HG03108 (cell line): ENCODE data around the gene SBNO1.
A peak's percentile ranks its signal among the peaks of the same experiment; 100 is the strongest.

Experiments used
- ATAC-seq: cut with Tn5 transposase; IDR thresholded peaks from one replicate; pipeline ENCODE4 v1.9.1; 2021; ENCODE audit warnings: moderate library complexity; ENCODE audit not compliant: unreplicated experiment

Gene SBNO1

DNA sequence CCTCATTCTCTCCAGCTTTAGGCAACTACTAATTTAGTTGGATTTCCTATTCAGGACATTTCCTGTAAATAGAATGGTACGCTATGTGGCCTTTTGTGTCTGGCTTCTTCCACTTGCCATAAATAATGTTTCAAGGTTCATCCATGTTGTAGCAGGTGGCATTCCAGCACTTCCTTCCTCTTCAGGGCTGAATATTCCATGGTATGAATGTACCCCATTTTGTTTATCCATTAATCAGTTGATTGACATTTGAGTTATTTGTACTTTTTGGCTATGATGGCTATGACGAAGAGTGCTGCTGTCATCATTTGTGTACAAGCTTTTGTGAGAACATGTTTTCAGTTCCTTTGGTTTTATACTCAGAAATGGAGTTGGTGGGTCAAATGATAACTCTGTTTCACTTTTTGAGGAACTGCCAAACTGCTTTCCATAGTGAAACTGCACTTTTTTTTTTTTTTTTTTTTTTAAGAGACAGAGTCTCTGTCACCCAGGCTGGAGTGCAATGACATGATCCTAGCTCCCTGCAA lies 86.5 kb downstream of the SBNO1 start:
- peak; percentile 92 for ATAC-seq

DNA sequence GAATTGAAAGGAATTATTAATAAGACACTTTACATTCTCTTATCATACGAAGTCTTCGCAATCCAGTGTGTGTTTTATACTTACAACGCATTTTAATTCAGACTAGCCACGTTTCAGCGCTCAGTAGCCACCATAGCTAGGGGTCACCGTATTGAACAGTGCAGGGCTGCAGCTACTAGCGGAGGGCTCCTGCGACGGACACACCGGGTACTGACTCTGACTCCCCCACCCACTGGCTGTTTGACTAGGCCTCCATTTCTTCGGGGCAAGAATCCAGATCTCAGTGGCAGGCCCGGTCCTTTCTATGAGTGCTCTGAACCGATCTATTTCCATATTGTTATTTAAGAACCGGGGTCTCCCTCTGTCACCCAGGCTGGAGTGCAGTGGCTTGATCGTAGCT lies 91.5 kb downstream of the SBNO1 start:
- ATAC-seq: no peak

DNA sequence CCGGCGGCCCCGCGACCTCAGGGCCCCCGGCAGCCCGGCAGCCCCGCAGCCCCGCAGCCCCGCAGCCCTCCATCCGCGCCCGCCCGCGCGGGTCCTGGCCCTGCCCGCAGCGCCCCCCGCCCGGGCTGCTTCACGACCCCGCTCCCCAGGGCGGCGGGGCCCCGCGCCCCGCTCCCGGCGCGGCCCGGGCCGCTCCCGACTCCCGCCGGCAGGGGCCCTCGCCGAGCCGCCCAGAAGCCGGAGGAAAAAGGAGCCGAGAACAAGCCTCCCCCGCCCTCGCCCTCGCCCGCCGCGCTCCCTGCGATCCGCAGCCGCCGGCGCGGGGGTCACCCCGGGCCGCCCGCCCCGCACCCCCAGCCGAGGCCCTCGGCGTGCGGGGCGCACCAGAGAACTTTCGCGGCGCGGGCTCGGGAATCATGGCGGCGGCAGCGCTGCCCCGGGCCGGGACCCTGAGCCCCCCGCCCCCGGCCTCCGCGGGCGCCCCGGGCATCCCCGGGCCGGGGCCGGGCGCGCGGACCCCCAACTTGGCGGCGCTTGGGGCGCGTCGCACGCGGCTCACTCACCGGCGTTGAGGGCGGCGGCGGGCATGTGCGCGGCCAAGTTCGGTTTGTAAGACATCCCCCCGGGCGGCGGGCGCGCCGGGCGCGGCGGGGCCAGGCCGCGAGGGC lies 93.5 kb downstream of the SBNO1 start:
- ATAC-seq: peak; percentile 49

DNA sequence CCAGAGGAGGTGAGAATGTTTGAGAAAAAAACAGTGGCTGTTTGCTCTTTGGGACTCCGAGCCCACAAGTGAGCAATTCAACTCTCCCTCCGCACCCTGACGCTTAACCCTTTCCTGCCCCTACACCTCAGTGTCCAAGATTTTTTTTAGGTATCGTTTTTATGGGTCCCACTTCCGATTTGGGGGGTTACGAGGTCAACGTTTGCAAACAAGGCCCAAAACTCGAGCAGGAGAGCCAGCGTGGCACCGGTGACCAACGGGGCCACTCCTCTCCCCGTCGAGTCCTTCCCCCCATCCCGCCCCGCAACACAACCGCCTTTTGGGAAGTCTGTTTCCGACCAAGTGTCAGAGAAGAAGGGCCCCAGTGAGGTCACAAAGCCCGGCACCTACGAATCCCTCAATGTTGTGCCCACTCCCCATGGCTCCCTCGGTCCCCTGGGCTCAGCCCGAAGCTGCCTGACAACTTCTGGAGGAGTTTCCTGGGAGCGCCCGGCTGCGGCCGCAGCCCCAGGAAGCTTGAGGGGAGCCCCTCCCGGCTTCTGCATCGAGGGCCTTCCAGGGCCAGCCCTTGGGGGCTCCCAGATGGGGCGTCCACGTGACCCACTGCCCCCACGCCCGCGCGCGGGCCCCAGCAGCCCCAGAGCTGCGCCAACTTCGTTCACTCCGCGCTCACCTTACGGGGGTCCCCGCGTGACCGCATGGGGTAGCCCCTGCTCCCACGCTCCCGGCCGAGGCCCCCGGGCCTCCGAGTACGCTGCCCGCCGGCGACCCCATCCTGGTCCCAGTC lies 94.2 kb downstream of the SBNO1 start:
- no peak for ATAC-seq

DNA sequence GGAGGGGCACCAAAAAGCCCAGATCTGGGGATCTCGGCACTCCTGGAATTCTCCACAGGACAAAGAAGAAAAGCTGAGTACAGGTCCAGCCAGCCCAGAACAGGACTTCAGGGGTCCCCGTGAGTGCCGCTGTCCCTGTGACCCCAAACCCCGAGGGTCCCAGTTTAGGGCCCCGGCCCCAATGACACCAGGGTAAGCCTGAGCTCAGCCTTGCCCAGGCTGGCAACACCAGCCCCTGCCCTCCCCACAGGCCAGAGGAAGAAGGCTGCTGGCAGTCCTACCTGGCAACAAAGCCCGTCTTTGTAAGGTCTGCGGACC lies 94.8 kb downstream of the SBNO1 start:
- no peak for ATAC-seq

DNA sequence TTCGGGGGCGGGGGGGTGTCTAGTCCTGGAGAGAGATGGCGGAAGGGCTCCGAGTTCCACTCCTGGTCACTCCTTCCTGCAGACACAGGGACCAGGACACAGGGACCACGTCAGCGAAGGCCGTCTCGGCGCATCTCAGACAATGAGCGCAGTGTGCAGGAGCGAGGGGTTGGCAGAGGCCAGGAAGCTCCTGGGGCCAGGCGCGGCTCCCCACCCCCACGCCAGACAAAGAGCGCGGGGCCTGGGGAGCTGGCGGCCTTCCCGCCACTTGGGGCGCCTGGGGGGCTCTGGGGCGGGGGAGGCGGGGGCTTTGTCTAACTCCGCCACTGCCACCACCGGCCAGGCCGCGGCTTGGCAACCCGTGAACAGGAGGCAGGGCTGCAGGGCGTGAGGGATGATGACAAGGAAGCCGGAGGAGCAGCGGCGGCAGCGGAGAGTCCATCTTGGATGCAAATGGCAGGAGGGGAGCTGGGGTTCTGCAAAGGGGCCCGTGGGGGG lies 95.2 kb downstream of the SBNO1 start:
- no peak for ATAC-seq

DNA sequence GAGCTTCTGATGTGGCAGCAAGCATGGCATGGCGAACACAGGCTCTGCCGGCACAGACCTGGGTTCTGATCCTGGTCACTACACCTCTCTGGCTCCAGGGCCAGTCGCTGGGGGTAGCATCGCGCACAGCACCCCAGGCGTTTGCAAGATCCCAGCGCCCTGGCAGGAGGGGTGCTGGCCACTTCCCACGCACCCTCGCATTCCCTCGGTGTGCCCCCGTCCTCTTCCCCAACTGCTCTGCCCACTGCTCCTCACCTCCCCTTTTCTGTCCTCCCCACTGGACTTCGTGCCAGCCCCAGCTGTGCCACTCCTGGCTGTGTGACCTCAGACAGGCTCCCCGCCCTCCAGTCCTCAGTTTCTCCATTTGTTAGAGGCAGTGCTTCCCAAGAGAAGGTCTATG lies 95.8 kb downstream of the SBNO1 start:
- ATAC-seq: no peak

DNA sequence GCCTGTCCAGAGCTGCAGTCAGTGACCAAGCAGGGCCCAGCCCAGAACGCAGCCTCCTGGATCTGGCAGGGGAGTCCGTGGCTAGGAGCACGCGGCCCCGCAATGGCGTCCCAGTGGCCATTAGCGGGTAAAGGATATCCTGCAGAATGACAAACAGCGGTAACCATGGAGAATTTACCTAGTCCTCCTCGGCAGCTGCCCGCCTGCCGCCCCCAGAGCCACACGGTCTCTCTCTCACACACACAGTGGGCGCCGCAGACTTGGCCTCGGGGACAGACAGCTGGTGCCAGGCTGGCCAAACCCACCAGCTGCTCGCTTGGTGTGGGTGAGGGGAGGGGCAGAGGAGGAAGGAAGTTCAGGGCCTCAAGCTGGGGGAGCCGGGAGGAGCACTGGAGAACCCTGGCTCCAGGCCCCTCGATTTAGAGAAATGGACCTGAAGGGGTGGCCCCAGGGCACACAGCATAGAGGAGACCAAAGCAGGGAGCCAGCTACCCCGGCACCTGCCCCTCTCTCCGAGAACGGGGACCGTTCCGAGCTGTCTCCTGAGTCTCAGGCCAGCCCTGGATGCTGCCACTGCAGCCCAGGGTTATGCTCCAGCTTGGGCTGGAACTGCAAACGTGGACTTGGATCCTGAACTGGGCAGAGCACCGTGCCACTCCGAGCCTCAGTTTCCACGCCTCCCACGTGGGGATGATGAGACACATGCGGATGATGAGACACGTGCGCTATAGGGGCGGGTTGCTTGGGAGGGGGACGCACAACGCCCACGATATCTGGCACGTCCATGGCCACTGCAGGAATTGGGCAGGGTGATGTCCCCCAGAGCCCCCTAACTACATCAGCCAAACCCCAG lies 96.4 kb downstream of the SBNO1 start:
- no peak for ATAC-seq

DNA sequence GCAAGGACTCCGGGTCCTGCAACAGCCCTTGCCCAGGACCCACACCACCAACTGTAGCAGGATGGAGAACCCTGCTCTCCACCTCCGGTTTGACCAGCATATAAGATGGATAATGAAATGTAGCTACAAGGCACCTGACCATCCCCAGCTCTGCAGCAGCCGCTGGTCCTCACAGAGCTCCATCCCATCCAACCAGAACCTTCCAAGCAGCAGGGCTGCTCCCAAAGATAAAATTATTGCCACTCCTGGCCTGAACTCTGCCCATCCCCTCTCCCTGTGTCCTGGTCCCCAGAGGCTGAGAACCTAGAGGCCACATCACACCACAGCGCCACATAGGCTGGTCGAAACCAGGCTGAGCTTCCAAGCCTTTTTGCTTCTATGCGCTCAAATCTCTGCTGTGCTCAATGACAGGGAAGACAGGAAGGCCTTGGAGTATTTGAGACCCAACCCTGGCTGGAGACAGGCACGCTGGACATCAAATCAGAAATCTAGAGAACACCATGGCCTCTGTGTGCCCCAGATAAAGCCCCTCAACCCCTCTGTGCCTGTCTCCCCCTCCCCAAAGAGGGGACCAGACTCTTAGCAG lies 97.2 kb downstream of the SBNO1 start:
- no peak for ATAC-seq

DNA sequence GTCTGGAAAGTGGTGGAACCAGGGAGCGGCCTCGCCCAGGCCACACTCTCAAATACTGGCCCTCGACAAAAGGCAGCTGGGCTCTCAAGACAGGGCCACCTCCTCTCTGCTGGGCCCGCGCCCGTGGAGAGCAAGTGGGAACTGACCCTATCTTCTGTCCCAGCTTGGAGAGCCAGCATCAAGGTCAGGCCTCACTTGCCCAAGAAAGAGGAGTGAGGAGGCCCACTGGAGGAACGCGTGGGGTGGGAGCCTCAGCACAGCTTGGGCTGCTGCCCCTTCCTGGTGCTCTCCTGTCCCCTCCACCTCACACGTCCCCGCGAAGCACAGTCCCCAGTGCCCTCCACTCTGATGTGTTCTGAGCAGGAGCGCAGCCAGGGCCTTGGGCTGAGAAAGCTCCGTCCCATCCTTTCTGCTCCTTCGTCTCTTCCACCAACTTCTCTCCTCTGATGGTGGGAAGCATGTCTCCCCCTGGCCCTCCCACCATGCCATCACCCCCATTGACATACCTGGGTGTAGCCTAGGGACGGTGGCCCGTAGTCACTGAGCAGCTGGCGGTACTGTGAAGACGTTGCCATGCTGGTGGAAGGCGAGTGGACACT lies 97.9 kb downstream of the SBNO1 start:
- ATAC-seq: no peak

DNA sequence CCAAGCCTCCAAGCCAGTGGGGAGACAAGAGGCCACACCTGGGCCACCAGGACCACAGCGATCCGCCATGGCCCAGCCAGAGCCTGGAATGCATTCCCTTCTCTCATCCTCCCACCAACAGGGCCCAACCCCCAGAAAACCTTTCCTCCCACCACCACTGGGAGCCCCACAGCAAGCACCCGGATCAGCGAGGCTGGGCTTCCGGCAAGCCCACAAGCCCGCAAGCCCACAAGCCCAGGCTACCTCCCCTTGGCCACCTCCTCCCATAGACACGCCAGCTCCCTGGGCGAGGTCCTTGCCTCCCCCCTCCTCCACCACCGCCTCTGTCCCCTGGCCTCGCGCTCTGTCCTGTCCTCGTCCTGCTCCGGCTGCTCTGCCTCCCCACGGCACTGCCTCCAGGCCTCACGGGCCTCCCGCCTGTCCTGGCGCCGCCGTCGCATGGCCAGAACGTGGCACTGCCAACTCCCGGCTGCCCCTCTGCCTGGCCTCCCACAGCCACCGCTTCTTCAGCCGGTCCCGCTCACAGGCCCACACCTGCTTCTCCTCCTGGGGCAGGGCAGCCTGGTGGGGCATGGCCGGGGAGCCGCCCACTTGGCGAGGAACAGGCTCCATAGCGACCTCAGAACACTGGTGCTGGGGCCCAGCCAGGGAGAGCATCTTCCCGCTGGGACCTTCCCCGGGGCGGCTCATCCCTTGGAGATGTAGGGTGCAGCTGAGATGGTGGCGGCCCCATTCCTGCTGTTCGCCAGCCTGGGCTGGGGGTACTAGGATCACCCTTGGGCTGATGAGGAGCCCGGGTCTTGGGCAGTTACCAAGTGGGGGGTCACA lies 98.6 kb downstream of the SBNO1 start:
- no peak for ATAC-seq

DNA sequence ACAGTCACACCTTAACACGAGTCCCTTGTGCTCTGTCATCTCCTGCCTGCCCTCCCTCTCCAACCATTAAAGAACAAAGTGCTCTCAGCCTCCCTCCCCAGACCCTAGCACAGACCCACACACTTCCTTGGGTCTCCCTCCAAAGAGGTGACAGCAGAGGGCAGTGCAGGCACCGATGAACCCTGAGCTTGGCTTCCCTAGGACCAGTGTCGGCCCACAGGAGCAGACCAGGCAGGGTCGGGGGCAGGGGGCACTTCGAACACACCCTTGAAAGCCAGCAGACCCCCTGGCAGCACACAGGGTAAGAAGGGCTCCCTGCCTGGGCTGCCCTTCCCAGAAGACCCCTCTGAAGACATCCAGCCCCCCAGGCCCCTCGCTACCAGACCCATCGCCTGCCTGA lies 100.0 kb downstream of the SBNO1 start:
- no peak for ATAC-seq

DNA sequence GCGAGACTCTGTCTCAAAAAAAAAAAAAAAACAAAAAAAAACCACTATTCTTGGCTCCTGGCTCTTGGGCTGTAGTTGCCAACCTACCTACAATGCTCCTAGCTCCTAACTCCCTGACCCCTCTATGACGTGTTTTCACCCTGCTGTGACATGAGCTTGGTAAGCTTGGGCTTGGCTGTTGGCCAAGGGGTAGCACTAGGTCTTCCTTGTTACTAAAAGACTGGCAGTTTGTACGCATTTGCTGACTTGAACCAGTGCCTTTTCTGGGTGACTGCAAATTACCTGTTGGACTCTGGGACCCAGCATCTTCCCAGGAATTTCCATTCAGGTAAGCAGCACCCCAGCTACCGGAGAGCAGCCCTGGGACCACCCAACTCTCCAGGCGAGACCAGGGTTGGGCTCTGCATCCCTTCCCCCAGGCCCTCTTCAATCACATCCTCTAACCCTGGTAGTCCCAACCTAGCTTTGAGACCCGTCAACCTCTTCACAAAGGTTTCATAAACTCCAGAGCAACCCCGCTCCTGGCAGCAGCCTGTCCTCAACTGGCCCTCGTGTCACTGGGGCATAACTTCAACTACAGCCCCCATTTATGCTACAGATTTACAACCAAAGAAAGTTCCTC lies 101.3 kb downstream of the SBNO1 start:
- ATAC-seq: no peak

DNA sequence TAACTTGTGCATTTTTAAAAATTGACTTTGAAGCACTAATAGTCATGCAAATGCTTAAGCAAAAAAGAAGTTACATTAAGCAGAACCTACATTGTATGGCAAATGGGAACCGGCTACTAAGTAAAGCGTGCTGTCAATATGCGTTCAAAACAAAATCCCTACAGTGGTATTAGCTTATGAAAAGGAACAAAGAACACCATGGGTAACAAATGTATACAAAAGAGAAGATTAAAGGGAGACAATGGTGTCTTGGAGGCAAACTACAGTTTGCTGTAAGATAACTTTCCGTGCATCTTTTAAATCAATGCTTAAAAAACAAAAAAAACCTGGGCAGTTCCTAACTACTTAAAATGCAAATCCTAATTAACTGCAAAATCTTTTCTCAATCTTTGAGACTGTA lies 103.5 kb downstream of the SBNO1 start:
- ATAC-seq: no peak

DNA sequence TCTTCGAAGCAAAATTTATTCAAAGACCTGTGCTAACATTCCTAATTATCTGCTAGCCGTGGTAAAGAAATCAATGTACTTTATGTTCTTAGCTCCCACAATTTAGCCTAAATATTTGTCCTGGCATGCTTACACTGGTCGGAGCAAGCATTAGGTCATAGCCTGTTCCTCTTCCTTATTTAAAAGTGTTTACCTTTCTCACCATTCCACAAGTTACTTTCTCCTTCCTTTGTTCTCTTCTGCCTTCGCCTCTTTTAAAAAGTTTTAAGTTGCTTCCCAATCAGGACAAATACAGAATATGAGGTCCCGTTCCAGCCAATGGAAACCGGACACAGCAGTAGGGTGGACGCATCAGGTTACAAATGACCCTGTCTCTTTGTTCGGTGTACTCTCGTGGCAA lies 104.6 kb downstream of the SBNO1 start:
- no peak for ATAC-seq

DNA sequence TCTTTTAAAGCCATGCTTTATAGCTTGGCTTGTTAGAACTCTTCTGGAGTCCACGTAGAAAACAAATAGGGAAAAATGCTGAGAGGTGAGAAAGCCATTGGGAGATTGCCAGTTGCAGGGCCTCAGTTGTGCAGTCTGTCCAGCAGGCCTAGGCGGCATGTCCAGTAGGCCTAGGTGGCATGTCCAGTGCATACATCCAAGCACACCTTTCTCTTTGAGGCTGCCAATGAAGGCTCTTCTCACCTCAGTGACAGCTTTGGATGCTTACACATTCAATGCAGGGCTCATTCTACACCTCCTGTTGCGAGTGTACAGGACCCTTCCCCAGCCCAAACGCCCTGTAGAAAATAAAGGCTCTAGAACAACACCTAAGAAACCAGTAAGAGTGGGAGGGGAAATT lies 106.1 kb downstream of the SBNO1 start:
- ATAC-seq: no peak

DNA sequence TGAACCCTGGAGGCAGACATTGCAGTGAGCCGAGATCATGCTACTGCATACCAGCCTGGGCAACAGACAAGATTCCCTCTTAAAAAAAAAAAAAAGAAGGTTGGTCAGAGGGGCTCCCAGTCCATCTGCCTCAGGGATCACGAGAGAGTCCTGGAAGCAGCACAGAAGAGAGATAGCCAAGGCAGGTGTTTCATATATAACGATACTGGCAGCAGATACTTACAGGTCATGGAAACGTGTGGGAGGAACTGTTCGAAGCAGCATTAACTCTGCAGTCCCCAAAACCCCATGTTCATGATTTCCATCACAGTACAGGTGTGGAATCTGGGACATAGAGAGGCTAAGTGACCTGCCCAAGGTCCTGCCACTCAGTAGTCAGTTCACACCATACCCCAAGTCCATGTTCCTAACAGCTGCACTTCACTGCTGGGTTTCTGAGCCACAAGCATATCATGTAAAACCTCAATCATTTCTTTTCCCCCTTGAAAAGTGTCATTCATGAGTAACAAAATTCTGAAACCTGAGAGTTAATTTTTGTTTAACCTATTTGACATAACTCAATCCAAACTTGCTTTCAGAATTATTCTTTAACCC lies 109.7 kb downstream of the SBNO1 start:
- no peak for ATAC-seq

DNA sequence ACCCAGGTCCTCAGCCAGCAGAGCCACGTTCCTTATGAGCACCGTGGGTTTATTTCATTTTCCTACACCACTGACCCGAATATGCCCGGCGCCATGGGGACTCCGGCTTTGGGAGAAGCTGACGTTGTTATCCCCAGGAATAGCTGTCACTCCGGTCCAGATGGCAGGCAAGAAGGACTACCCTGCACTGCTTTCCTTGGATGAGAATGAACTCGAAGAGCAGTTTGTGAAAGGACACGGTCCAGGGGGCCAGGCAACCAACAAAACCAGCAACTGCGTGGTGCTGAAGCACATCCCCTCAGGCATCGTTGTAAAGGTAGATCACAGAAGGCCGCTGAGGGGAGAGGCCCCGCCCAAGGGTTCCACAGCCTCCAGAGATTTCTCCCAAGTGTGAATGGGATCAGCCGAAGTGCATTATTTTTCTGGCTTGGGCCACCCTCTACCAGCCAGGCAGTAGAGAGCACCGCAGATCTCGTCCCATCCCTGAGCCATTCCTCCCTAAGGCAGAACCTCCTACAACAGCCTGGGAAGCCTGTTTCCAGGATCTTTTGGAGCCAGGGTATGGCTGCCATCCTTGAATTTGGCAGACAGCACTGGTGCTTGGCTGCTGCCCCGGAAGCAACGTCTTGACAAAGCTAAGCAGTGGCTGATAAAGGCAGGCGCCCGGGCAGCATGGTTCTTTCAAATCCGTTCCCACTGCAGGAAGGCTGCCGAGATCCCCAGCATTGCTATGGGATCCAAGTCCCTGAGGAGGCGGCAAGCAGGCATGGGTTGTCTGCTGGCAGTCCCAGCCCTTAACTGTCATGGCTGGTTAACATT lies 110.8 kb downstream of the SBNO1 start:
- ATAC-seq: no peak
